ENCODE measurements around the gene RRAS2.
"Not testable (repeated sequence)": the region's sequence is repeated elsewhere in the genome, so short reads cannot be mapped to it uniquely, and the experiment has no call there.

Gene RRAS2

DNA sequence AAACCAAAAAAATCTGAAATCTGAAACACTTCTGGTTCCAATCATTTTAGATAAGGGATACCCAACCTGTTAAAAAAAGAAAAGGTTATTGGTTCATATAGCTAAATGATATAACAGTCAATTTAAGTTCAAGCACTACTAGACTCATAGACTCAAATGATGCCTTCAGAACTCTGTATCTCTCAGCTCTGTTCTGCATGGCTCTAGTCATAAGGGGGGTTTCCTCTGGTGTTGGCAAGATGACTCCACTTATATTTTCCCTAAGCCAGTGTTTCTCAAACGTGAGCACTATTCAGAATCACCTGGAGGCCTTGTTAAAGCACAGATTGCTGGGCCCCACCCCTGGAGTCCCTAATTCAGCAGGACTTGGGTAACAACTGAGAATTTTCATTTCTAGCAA lies 11.5 kb upstream of the RRAS2 start:
- DNase-seq = no peak

DNA sequence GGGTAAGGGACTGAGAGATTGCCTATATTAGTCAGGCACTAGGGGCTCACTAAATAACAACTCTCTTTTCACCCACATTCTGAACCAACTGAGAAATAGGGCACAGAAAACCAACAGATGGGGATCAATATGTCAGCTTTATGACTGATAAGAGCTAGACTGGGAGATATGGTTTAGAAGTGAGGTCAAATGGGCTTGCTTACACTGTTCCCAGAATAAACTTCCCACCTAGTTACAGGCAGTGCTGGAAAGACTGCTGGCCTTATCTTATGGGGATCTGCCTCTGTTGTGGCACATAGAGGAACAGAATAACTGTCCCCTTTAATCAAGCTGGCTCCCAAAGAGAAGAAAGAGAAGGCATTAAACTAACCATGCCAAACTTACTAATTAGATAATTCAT lies 10.6 kb upstream of the RRAS2 start:
- no peak for DNase-seq

- DNase-seq = no peak
These were observed 8.0 kb upstream of the RRAS2 start for GRCh38 chr11:14366936-14367335.

- DNase-seq = no peak
These were observed 5.3 kb upstream of the RRAS2 start for GRCh38 chr11:14364322-14364721.

DNA sequence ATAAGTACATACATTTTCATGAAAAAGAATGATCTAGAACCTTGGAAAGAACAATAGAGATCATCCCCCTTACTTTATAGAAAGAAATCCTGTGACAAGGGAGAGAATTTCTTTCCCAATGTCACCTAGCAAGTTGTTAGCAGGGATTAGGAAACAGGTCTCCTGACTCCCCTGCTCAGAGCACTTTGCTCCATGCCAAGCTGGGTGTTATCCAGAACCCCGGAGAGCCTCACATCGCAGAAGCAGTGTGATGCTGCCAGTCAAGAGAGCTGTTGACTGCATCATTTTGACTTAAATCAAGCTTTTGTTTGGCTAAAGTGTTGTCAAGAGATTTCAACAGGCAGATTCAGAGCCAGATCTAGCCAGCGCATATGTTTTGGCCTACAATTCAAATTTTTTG lies 3.6 kb upstream of the RRAS2 start:
- DNase-seq = no peak

DNA sequence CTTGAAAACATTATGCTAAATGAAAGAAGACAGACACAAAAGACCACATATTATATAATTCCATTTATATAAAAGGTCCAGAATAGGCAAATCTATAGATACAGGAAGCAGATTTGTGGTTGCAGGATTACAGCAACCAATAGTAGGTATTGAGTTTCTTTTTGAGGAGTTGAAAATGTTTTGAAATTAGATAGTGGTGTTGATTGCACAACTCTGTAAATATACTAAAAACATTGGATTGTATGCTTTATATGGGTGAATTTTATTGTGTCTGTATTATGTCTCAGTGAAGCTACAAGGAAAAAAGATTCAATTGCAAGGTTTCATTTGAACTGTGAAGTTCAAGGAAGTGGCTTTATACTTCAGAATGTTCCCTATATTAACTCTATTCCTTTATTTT lies 3.0 kb upstream of the RRAS2 start:
- DNase-seq = no peak

- DNase-seq = no peak
These were observed 2.0 kb upstream of the RRAS2 start for GRCh38 chr11:14360976-14361375.

GRCh38 chr11:14359501-14360031 lies 583 bp upstream of the RRAS2 start:
- no peak for DNase-seq

DNA sequence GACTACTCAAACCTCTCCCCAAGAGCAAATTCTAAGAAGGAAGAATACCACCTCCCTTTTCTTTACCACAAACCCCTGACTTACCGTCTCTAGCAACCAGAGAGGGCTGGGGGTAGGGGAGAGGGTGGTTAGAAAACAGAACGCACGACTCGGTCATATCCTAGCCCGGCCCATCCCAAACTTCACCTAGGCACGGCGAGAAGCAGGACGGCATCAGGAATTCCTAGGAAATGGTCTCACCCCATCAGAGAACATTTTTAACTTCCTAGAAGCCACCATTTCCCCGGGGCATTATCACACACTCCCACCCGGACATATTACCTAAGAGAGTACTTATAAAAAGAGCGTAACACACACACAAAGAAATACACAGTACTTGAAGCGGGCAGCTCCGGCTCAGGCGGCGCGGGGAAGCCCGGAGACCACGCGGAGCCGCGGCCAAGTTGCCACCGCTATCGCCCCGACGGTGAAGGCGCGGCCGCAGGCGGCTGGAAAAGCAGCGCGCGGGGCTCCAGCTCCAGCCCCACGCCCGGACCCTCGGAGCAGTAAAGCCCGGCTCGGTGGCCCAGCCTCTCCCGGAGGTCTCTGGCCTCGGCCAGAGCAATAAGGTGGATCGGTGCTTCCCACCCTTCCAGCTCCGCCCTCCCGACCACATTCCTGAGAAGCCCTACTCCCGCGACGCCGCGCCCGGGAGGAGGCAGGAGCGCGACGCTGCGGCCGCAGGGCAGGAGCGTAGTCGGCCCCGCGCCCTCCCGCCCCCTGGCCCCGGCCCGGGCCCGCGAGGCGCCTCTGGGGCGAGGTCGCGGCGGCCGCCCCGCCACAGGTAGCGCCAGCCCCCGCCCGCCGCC lies 878 bp downstream of the RRAS2 start:
- no peak for DNase-seq

DNA sequence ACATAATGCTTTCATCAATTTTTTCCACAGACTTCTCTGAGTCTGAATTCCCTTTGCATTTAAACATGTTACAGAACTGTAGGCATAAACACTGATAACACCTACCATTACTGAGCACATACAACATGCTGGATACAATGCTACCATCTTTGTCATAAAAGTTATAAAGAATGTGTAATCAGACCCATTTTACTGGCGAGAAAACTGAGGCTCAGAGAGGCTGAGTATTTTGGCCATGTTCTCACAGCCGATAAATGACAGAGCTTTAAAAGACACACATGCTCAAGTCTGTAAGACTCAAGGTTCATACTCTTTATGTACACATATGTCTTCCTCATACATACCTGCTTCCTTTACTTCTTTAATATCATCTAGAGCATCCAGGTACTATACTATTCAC lies 2.6 kb downstream of the RRAS2 start:
- no peak for DNase-seq

GRCh38 chr11:14354604-14355003 lies 4.4 kb downstream of the RRAS2 start:
- not testable (repeated sequence) for DNase-seq

GRCh38 chr11:14350716-14351238 lies 8.2 kb downstream of the RRAS2 start:
- no peak for DNase-seq

DNA sequence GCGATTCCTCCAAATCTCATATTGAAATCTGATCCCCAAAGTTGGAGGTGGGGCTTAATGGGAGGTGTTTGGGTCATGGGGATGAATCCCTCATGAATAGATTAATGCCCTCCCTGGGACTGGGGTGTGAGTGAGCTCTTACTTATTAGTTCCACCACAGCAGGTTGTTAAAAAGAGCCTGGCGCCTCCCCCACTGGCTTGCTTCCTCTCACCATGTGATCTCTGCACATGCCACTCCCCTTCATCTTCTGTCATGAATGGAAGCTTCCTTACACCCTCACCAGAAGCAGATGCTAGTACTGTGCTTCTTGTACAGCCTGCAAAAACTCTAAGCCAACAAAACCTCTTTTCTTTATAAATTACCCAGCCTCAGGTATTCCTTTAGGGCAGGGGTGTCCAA lies 8.8 kb downstream of the RRAS2 start:
- DNase-seq = no peak

DNA sequence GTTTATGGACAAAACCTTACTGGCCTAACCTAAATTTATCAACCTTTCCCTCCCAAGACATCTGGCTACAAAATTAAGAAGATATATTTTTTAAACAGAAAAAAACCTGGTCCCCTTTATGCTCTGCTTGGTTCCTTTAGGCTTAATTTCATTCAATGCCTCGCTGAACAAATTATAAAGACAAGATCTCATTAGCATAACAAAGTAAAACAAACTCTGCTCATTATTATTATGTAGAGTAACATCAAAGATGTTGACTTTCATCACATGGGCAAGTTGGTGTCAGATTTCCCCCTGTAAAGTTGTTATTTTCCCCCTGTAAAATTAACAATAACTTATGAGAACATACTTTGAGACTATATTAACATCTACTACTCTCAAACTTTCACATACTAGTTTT lies 11.0 kb downstream of the RRAS2 start:
- no peak for DNase-seq

- no peak for DNase-seq
These were observed 11.5 kb downstream of the RRAS2 start for GRCh38 chr11:14347494-14347893.

GRCh38 chr11:14346303-14346955 lies 12.6 kb downstream of the RRAS2 start:
- DNase-seq = no peak

DNA sequence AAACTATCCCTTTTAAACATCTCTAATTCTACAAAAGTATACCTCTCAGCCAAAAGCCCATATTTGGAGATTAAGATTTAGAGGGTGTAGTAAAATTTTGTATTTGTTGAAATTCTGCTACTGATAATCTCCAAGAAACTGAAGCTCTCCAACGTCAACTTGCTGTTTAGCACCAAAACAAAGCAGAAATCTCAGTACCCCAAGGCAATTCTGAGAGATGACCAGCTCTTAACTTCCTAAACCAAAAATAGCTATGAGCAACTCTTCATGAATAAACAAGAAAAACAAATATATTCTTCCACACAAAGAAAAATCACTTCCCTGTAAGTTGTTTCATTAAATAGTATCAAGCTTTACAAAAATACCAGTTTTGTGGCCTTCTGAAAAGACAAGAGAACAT lies 13.3 kb downstream of the RRAS2 start:
- no peak for DNase-seq

- DNase-seq = not testable (repeated sequence)
These were observed 14.0 kb downstream of the RRAS2 start for GRCh38 chr11:14345016-14345415.

DNA sequence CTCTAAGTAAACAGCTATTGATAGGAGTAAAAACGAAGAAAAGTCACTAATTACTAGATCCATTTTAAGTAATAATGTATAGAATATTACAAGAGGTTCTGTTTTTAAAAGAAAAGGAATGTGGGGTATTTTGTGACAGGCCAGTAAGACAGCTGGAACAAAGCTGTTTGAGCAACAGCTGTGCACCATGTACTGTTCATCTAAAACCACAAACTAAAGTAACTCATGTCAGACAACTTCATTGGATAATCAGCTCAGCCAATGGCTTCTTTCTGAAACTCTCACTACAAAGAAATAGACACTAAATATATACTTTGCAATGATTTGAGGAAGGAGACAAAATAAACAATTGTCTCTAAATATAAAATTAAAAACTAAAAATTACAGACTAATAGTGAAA lies 16.1 kb downstream of the RRAS2 start:
- DNase-seq = no peak

GRCh38 chr11:14341968-14342367 lies 17.0 kb downstream of the RRAS2 start:
- no peak for DNase-seq

GRCh38 chr11:14340721-14341120 lies 18.3 kb downstream of the RRAS2 start:
- DNase-seq = no peak

GRCh38 chr11:14339356-14339755 lies 19.6 kb downstream of the RRAS2 start:
- no peak for DNase-seq

DNA sequence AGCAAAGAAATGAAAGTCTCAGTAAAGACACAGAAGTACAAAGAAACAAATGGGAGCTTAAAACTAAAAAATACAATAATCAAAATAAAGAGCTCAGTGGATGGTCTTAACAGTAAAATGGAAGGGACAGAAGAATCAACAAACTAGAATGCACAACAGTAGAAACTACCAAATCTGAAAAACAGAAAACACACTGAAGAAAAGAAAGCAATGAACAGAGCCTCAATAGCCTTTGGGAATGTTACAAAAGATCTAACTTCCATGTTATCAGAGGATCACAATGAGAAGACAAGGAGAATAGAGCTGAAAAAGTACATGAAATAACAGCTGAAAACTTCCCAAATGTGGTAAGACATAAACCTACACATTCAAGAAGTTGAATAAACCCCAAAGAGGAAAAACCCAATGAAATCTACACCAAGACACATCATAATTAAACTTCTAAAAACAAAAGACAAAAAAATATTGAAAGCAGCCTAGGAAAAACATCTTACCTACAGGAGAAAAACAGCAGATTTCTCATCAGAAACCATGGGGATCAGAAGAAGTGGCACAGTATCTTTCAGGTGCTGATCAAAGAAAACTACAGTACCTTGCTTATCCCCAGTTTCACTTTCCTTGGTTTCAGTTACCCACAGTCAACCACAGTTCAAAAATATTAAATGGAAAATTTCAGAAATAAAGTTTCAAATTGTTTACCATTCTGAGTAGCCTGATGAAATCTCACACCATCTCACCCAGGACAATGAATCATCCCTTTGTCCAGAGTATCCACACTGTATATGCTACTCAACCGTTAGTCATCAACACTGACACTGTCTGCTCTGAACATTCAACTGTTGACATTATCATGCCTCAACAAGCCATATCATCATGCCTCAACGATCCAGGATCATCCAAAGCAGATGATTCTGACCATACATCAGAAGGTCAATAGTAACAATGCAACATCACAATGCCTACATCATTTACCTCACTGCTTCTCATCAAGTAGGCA lies 22.2 kb downstream of the RRAS2 start:
- DNase-seq = no peak

Measured in NCI-H1694 treated with DMSO at 0.1 percent for 48 hours (cell line).